Hepatocyte (in vitro differentiated cells): ENCODE data around the gene ZNF710.

Experiments used
- EZH2 ChIP-seq: fragments of 200-600 bp; sonication (generic); IDR thresholded peaks from 2 replicates; pipeline ENCODE4 v1.6.1; 2016; ENCODE audit warnings: antibody characterized with exemption, mild to moderate bottlenecking, borderline replicate concordance
- EZH2phosphoT487 ChIP-seq: fragments of 200-600 bp; sonication (generic); IDR thresholded peaks from one replicate; pipeline ENCODE4 v1.6.1; 2018; ENCODE audit warnings: antibody characterized with exemption, mild to moderate bottlenecking, low read depth, moderate library complexity; ENCODE audit not compliant: unreplicated experiment, severe bottlenecking
- TF ChIP-seq, protein P1 (sequence below): fragments of 200-600 bp; sonication (generic); IDR thresholded peaks from 2 replicates; pipeline ENCODE4 v1.5.1; 2016; ENCODE audit warnings: antibody characterized with exemption, mild to moderate bottlenecking; ENCODE audit not compliant: poor library complexity

DNA sequence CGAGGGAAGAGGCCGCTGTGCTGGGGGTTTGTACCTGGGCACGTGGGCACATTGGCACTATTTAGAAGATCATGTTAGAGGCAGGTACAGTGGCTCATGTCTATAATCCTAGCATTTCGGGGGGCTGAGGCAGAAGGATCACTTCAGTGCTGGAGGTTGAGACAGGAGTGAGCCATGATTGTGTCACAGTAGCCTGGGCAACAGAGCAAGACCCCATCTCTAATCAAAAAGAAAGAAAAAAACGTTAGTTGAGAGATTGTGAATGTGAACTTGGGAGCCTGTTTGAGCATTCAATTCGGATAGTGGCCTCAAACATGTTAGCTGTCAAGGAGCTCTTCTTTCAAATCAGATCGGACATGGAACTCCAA, 64.5 kb downstream of the ZNF710 start:
- TF ChIP-seq, protein P1, sequence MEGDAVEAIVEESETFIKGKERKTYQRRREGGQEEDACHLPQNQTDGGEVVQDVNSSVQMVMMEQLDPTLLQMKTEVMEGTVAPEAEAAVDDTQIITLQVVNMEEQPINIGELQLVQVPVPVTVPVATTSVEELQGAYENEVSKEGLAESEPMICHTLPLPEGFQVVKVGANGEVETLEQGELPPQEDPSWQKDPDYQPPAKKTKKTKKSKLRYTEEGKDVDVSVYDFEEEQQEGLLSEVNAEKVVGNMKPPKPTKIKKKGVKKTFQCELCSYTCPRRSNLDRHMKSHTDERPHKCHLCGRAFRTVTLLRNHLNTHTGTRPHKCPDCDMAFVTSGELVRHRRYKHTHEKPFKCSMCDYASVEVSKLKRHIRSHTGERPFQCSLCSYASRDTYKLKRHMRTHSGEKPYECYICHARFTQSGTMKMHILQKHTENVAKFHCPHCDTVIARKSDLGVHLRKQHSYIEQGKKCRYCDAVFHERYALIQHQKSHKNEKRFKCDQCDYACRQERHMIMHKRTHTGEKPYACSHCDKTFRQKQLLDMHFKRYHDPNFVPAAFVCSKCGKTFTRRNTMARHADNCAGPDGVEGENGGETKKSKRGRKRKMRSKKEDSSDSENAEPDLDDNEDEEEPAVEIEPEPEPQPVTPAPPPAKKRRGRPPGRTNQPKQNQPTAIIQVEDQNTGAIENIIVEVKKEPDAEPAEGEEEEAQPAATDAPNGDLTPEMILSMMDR, result no peak
- TF ChIP-seq EZH2phosphoT487 (no peak), EZH2 (no peak)
